HepG2 (cell line): ENCODE results near the gene CAGE1. TPM values are rescaled to one million over a fixed set of nuclear protein-coding genes. Genes with fewer than 3 reads are reported as not detected.
A peak's percentile ranks its signal among the peaks of the same experiment; 100 is the strongest.

ENCODE experiments used
- ARNT2 ChIP-seq: sonication (generic); formaldehyde crosslinking; IDR thresholded peaks from 2 replicates; pipeline ENCODE4 v1.8.0; 2022; ENCODE audit warnings: mild to moderate bottlenecking, low read depth, missing genetic modification reagents, moderate library complexity
- CBX5 ChIP-seq: sonication (generic); formaldehyde crosslinking; IDR thresholded peaks from 2 replicates; pipeline ENCODE4 v1.4.0; 2020; ENCODE audit warnings: missing genetic modification reagents, borderline replicate concordance
- CCAR2 ChIP-seq: fragments of 200-400 bp; formaldehyde crosslinking; optimal IDR thresholded peaks from 2 replicates; pipeline ENCODE3; 2018; ENCODE audit warnings: low read depth, mild to moderate bottlenecking, low read length, moderate library complexity
- FOXC1 ChIP-seq: sonication (generic); formaldehyde crosslinking; IDR thresholded peaks from 2 replicates; pipeline ENCODE4 v1.8.0; 2022; ENCODE audit warnings: mild to moderate bottlenecking, missing genetic modification reagents, borderline replicate concordance
- GATAD1 ChIP-seq: IDR thresholded peaks from 2 replicates; pipeline ENCODE4 v1.6.1; 2016; ENCODE audit warnings: missing genetic modification reagents, missing compliant biosample characterization
- GMEB2 ChIP-seq: IDR thresholded peaks from 2 replicates; pipeline ENCODE4 v1.6.1; 2016; ENCODE audit warnings: missing biosample characterization, missing genetic modification reagents, low read depth
- GTF2F1 ChIP-seq: fragments of 150-350 bp; IDR thresholded peaks from 2 replicates; pipeline ENCODE4 v1.6.1; 2014; ENCODE audit warnings: low read length
- IKZF4 ChIP-seq: sonication (generic); formaldehyde crosslinking; IDR thresholded peaks from 2 replicates; pipeline ENCODE4 v1.5.1; 2020; ENCODE audit warnings: borderline replicate concordance, mild to moderate bottlenecking, low read depth, missing genetic modification reagents; ENCODE audit errors: not compliant biosample characterization
- KDM4B ChIP-seq: sonication (generic); formaldehyde crosslinking; IDR thresholded peaks from 2 replicates; pipeline ENCODE4 v1.4.0; 2020; ENCODE audit warnings: missing genetic modification reagents
- KDM6A ChIP-seq: IDR thresholded peaks from 2 replicates; pipeline ENCODE4 v1.6.1; 2016; ENCODE audit warnings: low read depth
- KLF11 ChIP-seq: IDR thresholded peaks from 2 replicates; pipeline ENCODE4 v1.6.1; 2016; ENCODE audit warnings: missing compliant biosample characterization
- KLF6 ChIP-seq: IDR thresholded peaks from 2 replicates; pipeline ENCODE4 v1.8.0; 2016; ENCODE audit warnings: missing biosample characterization, missing genetic modification reagents
- MBD4 ChIP-seq: IDR thresholded peaks from 2 replicates; pipeline ENCODE4 v1.6.1; 2012; ENCODE audit warnings: low read length, inconsistent platforms, borderline replicate concordance
- MIER2 ChIP-seq: IDR thresholded peaks from 2 replicates; pipeline ENCODE4 v1.6.1; 2016; ENCODE audit warnings: missing biosample characterization, missing genetic modification reagents
- PITX1 ChIP-seq: sonication (generic); formaldehyde crosslinking; IDR thresholded peaks from 2 replicates; pipeline ENCODE4 v1.5.1; 2020; ENCODE audit warnings: mild to moderate bottlenecking, missing genetic modification reagents
- TCF7 ChIP-seq: sonication (generic); IDR thresholded peaks from 2 replicates; pipeline ENCODE4 v1.6.1; 2016; ENCODE audit warnings: antibody characterized with exemption, low read depth
- TRIM24 ChIP-seq: sonication (generic); formaldehyde crosslinking; IDR thresholded peaks from 2 replicates; pipeline ENCODE4 v1.8.0; 2022; ENCODE audit warnings: mild to moderate bottlenecking, missing genetic modification reagents
- WIZ ChIP-seq: sonication (generic); formaldehyde crosslinking; IDR thresholded peaks from 2 replicates; pipeline ENCODE4 v1.5.1; 2020; ENCODE audit warnings: mild to moderate bottlenecking, missing genetic modification reagents
- ZFP82 ChIP-seq: sonication (generic); formaldehyde crosslinking; IDR thresholded peaks from 2 replicates; pipeline ENCODE4 v1.5.1; 2020; ENCODE audit warnings: mild to moderate bottlenecking, missing genetic modification reagents, borderline replicate concordance
- ZNF12 ChIP-seq: sonication (generic); formaldehyde crosslinking; IDR thresholded peaks from 2 replicates; pipeline ENCODE4 v1.5.0; 2020; ENCODE audit warnings: missing genetic modification reagents
- ZNF205 ChIP-seq: IDR thresholded peaks from 2 replicates; pipeline ENCODE4 v1.6.1; 2018; ENCODE audit warnings: missing biosample characterization, missing genetic modification reagents
- ZNF607 ChIP-seq: sonication (generic); formaldehyde crosslinking; IDR thresholded peaks from 2 replicates; pipeline ENCODE4 v1.5.1; 2020; ENCODE audit warnings: missing genetic modification reagents, mild to moderate bottlenecking, borderline replicate concordance
- ZNF704 ChIP-seq: sonication (generic); formaldehyde crosslinking; IDR thresholded peaks from 2 replicates; pipeline ENCODE4 v1.8.1; 2023; ENCODE audit warnings: mild to moderate bottlenecking, inconsistent platforms, moderate library complexity, missing genetic modification reagents, borderline replicate concordance
- ZNF782 ChIP-seq: sonication (generic); formaldehyde crosslinking; IDR thresholded peaks from 2 replicates; pipeline ENCODE4 v1.4.0; 2020; ENCODE audit warnings: missing genetic modification reagents, mild to moderate bottlenecking, borderline replicate concordance
- ZNF790 ChIP-seq: sonication (generic); formaldehyde crosslinking; IDR thresholded peaks from 2 replicates; pipeline ENCODE4 v1.8.0; 2022; ENCODE audit warnings: missing genetic modification reagents, mild to moderate bottlenecking, borderline replicate concordance
- polyA plus RNA-seq, 8 experiments: library from polyadenylated mRNA; depleted of rRNA in 3 of 8; stranded (reverse) in 7 of 8; unstranded in 1 of 8; fragments of >200 nt; fragmentation: Illumina TruSeq in 4 of 8; extraction: Trizol in 4 of 8; gene quantifications; 2 replicates each; pipeline versions ENCODE4 v1.2.1 to v1.2.3, GENCODE V29; 2011 to 2016; ENCODE audit warnings: low read depth in 4 of 8, missing spikeins in 1 of 8, mixed read lengths in 1 of 8; ENCODE audit not compliant: insufficient read depth in 1 of 8
- total RNA-seq, 5 experiments: library from RNA; depleted of rRNA; stranded (reverse); fragments of >200 nt; fragmentation: Illumina TruSeq; extraction: Trizol; gene quantifications; 2 replicates each; pipeline ENCODE4 v1.2.3, GENCODE V29; 2016; ENCODE audit warnings: low read depth in 1 of 5
- TF ChIP-seq, protein P1 (sequence below): sonication (generic); formaldehyde crosslinking; IDR thresholded peaks from 2 replicates; pipeline ENCODE4 v1.5.0; 2020; ENCODE audit warnings: mild to moderate bottlenecking, missing genetic modification reagents

CAGE1 gene
- total and polyA plus RNA-seq, 2 of the 13 experiments (the other 11 are each of a cell fraction or from before 2014, with no cell fraction given) = 0.03 to 0.15 TPM

DNA sequence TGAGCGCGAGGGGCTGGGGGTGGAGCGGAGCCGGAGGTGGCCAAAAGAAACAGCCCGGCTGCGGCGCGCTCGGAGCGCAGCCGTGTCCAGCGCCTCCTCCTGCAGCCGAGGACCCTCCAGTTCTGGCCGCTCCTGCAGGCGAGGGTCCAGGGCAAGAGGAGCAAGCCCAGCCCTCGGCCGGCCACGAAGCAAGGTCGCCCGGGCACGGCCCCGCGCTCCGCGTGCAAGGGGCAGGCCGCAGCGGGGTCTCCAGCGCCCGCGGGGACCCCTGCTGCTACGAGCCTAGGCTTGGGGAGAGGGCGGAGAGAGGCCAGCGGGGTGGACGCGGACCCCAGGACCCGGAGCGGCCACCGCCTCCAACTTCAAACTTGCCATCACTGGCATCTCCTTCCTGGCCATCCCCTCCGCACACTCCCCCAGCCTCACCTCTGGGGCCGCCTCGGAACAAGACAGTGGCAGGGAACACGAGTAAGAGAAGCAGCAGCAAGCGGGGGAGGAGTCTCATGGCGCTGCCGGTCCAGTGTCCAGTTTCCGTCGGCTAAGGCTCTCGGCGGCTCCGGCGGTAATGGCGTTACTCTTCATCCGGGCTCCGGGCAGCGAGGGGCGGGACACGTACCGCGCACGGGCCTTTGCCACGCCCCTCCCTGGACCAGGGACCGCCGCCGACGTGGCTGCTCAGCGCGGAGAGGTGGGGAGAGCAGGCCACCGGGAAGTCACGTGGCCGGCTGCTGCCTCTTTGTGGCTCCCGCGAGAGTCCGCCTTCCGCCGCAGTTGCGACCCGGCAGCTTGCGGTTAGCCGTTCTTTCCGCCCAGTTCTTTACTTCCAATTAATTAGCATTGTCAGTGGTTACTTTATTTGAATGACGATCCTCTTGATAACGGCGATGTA is 76.7 kb downstream of the CAGE1 start, which contains the start of gene SSR1 (continued):
- TF ChIP-seq CCAR2 = no peak
- peak; percentile 58; the same call in 1 of the 2 replicates for TF ChIP-seq ZNF782 (CRISPR knock-in tag)
- no peak for TF ChIP-seq TRIM24 (CRISPR knock-in tag)
- TF ChIP-seq IKZF4 (CRISPR knock-in tag) = no peak
- peak; percentile 81; the same call in 1 of the 2 replicates for TF ChIP-seq KLF11 (CRISPR knock-in tag)
- TF ChIP-seq KLF6 (CRISPR knock-in tag) = peak; percentile 86; the same call in 1 of the 2 replicates
- peak; percentile 66; the same call in 1 of the 2 replicates for TF ChIP-seq PITX1 (CRISPR knock-in tag)
- TF ChIP-seq ZNF790 (CRISPR knock-in tag) = peak; percentile 96
- TF ChIP-seq ZFP82 = 0 out of 2 replicates have a peak, but pooled peaks have one; percentile 53
- TF ChIP-seq, protein P1, sequence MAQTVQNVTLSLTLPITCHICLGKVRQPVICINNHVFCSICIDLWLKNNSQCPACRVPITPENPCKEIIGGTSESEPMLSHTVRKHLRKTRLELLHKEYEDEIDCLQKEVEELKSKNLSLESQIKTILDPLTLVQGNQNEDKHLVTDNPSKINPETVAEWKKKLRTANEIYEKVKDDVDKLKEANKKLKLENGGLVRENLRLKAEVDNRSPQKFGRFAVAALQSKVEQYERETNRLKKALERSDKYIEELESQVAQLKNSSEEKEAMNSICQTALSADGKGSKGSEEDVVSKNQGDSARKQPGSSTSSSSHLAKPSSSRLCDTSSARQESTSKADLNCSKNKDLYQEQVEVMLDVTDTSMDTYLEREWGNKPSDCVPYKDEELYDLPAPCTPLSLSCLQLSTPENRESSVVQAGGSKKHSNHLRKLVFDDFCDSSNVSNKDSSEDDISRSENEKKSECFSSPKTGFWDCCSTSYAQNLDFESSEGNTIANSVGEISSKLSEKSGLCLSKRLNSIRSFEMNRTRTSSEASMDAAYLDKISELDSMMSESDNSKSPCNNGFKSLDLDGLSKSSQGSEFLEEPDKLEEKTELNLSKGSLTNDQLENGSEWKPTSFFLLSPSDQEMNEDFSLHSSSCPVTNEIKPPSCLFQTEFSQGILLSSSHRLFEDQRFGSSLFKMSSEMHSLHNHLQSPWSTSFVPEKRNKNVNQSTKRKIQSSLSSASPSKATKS (CRISPR knock-in tag) = no peak; the same call in 1 of the 2 replicates
- peak; percentile 81 for TF ChIP-seq FOXC1 (CRISPR knock-in tag)
- TF ChIP-seq MIER2 (CRISPR knock-in tag) = peak; percentile 58; the same call in 1 of the 2 replicates
- TF ChIP-seq GMEB2 (CRISPR knock-in tag) = peak; percentile 94
- peak; percentile 87 for TF ChIP-seq GATAD1 (CRISPR knock-in tag)
- TF ChIP-seq CBX5 (CRISPR knock-in tag) = peak; percentile 53; the same call in 1 of the 2 replicates
- TF ChIP-seq GTF2F1 = no peak
- peak; percentile 64 for TF ChIP-seq KDM4B (CRISPR knock-in tag)
- peak; percentile 71; the same call in 1 of the 2 replicates for TF ChIP-seq ZNF607 (CRISPR knock-in tag)
- peak; percentile 77; the same call in 1 of the 2 replicates for TF ChIP-seq ZNF704 (CRISPR knock-in tag)
- peak; percentile 96 for TF ChIP-seq ARNT2 (CRISPR knock-in tag)
- TF ChIP-seq WIZ (CRISPR knock-in tag) = peak; percentile 93
- TF ChIP-seq ZNF205 (CRISPR knock-in tag) = no peak; the same call in none of the 2 replicates
- no peak for TF ChIP-seq MBD4
- TF ChIP-seq KDM6A (CRISPR knock-in tag) = peak; percentile 47
- peak; percentile 12; the same call in 1 of the 2 replicates for TF ChIP-seq TCF7
- TF ChIP-seq ZNF12 (CRISPR knock-in tag) = no peak
